ENCODE data around the gene TRPM1.
"Not testable (repeated sequence)": the region's sequence is repeated elsewhere in the genome, so short reads cannot be mapped to it uniquely, and the experiment has no call there.

TRPM1 gene

DNA sequence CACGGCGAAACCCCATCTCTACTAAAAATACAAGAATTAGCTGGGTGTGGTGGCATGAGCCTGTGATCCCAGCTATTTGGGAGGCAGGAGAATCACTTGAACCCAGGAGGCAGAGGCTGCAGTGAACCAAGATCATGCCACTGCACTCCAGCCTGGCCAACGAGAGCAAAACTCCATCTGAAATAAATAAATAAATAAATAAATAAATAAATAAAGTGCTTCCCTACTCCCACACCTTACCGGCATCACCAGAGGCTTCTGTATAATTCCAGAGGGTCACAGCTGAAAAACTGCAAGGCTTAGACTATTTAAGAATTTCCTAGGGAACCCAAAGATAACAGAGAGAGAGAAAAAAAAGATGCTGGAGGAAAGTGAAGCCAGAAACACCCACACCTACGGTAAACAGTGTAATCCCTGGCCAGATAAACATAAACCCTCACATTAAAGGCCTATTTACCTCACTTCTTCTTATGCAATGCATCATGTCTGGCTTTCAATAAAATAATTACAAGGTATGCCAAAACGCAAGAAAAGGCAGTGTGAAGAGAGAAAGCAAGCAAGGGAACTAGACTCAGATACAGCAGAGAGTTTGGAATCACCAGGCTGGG lies 15.0 kb upstream of the TRPM1 start:
- no peak for DNase-seq (ENCODE audit: low spot score)

DNA sequence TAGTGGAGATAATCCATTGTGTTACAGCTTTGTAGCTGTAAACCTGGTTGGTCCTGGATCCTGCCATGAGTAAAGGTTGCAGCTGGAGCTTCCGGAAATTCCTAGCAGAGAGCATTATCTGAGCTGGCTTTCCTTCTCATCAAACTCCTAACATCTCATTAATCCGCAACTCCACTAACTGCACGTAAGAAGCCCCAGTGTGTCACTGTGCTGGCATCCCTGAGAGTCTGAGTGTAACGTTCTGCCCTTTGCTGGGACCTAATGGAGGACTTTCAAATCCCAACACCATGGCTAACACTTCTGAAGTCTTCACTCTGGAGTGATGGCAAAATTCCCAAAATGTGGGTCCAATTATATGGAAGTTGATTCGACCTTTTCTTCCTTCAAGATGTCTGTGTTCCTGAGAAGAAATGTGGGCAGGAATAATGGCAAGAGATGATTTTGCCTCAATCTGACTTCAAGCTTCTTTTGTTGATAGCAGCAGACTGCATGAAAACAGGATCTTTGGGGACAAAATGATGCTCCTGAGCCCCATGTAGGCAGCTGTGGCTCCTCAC lies 9.6 kb upstream of the TRPM1 start:
- no peak for DNase-seq (ENCODE audit: low spot score)

DNA sequence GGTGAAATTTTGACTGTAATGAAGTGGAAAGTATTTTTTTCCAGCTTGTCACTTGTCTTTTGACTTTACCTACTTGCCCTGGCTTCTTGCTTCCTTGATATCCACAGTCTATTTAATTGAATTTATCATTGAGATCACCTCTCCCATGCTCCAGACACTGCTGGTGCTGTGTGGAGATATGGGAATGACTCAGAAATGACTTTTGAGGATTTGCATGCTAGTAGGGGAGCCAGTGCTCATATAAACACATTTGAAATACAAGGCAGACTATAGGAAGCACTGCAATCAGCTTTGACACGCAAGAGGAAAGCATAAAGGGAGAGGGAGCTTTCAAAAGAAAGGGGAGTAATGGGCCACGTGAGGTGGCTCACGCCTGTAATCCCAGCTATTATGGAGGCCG lies 7.3 kb upstream of the TRPM1 start:
- no peak for DNase-seq (ENCODE audit: low spot score)

DNA sequence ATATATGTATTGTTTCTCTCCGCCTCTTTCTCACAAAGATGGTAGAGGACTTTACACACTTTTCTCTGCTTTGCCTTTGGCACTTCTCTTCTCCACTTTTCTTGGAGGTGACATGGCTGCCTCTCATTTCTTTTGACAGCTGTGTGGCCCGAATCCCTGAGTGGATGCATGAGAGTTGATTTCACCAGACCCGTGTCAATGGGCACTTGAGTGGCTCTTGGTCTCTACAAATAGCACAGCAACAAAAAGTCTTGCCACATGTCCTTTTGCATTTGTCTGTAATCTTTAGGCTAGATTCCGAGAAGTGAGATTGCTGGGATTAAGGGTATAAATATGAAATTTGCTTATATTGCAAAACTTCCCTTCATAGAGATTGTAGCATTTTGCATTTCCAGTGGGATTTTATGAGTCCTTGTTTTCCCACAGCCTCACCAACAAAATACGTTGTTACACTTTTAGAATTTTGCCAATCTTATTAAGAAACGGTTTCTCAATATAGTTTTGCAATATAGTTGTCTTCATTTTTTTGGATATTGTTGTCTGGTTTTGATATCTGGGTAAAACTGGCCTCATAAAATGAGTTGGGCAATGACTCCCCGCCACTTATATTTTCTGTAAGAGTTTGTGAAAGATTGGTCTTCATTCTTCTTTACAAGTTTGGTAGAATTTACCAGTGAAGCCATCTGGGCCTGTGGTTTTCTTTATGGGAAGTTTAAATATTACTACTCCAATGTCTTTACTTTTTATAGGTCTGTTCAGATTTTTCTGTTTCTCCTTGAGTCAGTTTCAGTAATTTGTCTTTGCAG lies 5.2 kb upstream of the TRPM1 start:
- no peak for DNase-seq (ENCODE audit: low spot score)

DNA sequence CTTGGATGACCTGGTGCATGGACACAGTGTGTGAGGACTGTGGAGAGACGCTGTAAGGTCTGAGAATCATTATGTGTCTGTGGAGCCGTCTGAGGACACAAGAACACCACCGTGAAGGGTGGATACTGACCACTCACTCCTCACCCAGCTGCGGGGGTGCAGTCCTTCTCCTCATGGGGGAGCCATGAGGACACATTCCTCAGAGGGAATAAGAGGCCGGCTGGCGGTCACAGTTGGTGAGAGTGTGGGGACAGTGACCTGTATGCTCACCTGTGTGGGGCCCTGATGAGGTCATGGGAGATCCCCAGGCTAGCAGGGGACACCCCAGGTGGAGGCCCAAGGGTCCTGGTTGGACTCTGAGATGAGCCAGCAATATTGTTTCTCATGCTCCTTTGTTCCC lies 2.5 kb upstream of the TRPM1 start:
- DNase-seq (ENCODE audit: low spot score), result no peak

DNA sequence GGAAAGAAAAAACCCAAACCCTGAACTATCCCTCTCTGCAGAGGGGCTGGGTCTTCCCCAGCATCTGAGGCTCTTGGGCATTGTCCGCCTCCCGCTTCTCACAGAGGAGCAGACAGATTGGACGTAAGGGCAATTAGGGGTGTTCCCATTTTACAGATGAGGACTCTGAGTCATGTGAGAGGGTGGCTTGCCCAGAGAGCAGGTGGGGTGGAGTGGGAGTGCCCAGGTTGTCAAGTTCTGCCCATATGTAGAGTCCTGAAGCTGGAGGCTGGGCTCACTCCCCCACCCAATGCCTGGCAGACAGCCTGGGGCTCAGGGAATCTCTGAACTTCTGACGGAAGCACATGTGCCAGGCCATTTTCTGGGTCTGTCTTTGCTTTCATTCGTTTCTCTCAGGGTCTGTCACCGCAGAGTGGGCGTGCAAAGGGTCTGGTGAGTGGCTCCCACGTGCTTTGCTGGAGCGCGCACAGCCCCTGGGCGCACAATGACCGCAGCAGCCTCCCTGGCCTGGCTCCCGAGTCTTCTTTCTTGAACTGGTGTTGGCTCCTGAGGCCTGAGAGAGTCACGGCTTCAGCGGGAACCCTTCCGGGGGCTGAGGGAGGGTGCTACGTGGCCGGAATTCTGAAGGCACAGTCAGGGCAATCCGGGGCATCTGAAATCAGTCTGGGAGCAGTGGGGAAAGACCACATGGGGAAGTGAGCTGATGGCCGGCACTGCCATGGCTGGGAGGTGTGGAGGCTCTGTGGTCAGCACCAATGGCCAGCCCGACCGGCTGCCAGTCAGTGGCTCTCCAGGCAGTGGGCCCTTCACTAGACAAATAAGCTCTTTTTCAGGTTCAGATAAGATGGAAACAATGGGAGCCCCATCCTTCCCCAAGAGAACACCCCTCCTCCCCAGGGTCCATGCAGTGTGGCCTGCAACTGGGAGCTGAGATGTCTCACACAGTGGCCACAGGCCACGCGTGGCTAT lies 1.1 kb upstream of the TRPM1 start:
- DNase-seq (ENCODE audit: low spot score), result no peak

DNA sequence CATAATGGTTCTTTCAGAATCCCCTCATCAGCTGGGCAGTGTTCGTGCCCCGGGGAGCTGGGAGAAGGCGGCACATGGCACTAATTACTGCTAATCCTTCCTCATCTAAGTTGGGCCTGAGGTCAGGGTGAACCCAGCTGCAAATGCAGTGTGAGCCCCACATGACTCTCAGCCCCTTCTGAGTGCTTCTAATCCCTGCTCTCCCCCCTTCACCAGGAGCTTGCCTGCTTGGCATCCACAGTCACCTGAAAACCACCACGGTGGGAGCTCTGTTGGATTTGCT lies 455 bp upstream of the TRPM1 start:
- no peak for DNase-seq (ENCODE audit: low spot score)

DNA sequence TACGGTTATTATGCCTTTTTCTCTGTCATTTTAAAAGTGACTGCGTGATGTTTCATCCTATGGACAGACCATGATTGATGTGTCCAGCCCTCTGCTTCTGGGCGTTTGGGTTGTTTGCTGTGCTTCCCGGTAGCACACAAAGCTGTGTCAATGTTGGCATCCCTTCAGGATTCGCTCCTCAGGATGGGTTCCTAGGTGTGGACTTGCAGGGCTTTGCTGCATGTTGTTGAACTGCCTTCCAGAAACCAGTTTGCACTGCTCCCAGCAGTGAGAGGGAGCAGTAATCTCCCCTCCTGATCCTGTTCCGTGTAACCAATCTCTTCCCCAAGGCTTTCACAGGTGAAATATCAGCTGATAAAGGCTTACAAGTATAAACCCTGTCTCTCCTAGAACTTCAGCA lies 787 bp downstream of the TRPM1 start:
- DNase-seq (ENCODE audit: low spot score), result no peak

DNA sequence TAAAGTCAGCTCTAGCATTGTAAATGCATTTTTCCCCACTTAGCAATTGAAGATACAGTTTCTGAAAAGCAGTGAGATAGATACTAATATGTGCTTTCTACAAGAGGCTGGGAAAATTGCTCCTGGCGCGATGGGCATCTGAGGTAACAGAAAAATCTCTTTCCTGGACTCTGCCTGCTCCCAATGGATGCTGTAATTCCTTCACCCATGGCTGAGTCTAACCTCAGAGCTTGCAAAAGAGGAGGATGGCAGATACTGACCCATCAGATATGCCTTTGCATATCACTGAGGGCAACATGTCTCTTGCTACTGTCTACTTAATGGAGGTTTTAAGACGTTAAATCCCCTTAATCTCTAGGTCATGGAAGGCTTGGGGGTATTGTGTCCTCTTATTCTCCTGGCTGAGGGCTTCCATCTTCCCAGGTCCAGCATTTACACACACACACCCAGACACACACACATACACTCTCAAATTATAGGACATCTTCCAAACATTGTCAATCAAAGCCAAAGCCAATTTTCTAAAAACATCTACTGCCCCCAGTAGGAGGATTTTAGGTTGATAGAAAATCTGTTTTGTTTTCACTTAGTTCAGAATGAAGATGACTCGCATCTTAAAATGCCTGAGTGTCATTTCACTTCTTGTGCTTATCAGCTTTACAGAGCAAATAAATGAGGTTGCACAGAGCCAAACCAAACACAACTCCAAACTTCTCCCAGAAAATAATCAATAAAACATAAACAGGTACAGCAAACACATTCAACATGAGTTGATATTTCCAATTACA lies 2.4 kb downstream of the TRPM1 start:
- no peak for DNase-seq (ENCODE audit: low spot score)

DNA sequence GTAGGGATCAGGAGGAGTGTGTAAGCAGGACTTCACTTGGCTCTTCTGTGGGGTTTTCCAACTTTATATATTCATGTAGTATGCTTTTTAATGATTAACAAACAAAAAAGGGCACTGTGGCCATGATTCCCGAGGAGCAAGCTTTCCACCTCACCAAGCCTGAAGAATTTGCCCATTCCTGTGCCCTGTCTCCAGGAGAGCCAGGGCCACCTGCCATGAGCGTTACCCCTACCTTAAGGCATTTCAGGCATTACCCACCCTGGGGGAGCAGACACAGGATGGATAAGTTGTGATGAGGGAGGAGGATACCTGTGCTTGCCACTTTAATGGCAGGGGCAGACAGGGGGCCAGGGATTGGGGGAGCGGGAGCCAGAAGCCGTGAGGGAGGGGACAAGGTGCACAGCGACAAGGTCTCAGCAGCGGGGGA lies 3.0 kb downstream of the TRPM1 start:
- no peak for DNase-seq (ENCODE audit: low spot score)

DNA sequence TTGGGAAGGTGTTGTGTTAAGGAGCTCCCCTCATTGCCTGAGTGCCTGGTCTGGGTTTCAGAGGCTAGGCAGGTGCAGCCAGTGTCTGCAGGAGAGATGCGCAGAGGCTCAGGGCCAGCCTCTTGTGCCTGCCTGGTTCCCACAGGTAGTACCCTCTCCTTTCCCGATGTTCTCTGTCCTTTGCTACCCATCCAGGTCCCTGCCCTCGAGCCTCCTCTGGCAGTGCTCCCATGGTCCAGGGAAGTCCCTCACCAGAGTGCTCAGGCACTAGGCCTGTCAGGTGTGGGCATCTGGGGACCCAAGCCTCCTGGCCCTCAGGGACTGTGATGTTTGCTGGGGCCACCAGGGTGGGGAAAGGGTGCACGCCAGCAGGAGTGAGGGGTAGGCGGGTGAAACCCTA lies 5.0 kb downstream of the TRPM1 start:
- no peak for DNase-seq (ENCODE audit: low spot score)

DNA sequence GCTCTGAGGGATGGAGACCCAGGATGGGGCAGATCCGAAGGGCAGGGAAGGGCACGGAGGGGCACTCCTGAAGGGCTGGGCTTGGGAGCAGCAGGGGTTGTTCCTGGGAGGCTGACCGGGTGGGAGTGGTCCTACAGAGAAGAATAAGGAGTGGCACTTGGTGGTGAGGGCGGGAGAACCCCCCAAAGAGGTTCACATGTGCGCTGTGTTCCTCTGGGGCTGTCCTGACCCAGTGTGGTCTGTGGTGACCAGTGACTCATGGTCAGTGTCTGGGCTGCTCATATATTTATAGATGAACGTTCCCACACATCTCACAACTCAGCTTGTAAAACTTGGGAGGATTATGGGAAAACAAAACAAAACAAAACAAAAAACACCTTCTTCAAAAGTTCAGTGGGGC lies 10.0 kb downstream of the TRPM1 start:
- DNase-seq (ENCODE audit: low spot score), result peak; percentile 58

DNA sequence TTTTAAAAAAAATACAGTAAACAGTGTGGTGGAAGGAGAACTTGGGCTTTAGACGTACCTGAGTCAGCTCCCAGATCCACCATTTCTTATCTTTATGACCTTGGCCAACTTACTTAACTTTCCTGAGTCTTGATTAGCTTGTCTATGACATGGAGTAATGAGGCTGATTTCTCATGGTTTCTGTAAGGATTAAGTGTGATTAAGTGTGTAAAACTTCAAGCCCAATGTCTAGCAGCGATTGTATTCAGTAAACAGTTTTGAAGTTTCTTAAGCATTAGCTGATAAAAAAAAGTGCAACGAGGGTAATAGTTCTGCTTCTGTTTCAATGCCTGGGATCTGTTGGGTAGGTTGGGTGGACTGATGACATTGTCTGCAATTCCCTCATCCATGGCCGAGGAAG lies 10.8 kb downstream of the TRPM1 start:
- no peak for DNase-seq (ENCODE audit: low spot score)

DNA sequence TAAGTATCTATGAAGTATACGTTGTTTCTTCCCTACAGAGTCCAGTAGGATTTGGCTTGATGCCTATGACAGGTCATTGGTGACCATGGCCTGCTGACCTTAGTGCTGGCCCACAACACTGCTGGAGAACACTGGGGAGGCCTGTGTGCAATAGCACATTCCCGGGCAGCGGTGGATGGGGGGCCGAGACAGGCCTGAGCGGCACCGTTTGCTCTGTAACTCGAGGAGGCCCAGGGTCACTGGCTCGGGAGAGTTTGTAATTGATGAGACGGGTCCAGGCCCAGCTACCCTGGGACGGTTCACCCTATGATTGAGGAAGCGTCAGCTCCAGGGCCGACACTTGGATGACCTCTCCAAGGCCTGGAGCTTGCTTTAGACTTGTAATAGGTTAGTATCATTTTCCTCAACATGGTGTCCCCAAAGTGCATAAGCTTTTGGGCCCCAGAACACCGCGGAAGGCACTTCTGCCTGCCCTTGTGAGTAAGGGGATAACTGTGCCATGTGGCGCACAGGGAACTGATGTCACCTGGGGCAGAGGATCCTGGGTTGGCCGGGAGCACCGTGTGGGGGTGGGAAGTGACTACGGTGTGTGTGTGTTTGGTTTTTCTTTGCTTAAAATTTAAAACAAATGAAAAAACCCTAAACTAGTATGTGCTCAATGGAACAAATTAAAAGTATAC lies 12.0 kb downstream of the TRPM1 start:
- no peak for DNase-seq (ENCODE audit: low spot score)

DNA sequence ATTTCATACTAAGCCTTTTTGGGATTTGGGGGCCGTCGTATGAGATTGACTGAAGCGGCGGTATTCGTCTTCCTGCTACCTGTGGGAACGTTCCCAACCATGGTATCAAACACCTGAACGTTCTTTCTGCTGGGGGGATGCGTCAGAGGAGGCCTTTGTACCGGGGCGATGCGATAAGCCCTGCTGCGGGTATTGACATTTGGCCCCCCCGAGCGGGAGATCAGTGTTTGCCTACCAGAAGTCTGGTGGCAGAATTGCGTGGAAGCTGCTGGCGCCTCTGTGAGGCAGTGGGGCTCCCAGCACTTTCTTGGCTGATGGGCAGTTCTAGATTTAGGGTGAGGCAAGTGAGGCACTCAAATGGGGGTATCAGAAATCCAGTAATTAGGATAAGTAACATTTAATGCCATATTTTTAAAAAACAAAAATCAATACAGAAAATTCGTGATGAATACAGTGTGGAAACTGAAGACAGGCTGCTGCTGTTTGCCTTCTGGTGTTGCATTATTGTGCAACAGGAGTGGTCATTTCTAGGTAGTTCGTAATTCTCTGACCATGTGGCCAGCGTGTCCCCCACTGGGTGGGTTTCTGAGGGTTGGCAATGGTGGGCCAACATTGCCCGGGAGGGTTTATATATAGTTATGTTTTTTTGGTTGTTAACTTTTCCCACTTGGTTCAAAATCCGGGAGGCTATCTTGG lies 12.7 kb downstream of the TRPM1 start:
- DNase-seq (ENCODE audit: low spot score), result no peak

DNA sequence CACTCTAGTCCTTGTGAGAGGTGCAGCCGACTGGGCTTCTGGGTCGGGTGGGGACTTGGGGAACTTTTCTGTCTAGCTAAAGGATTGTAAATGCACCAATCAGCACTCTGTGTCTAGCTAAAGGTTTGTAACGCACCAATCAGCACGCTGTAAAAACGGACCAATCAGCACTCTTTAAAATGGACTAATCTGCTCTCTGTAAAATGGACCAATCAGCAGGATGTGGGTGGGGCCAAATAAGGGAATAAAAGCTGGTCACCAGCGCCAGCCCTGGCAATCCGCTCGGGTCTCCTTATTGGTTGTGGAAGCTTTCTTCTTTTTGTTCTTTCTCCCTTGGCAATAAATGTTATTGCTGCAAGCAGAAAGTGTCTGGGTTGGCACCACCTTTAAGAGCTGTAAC lies 13.5 kb downstream of the TRPM1 start:
- DNase-seq (ENCODE audit: low spot score), result not testable (repeated sequence)

DNA sequence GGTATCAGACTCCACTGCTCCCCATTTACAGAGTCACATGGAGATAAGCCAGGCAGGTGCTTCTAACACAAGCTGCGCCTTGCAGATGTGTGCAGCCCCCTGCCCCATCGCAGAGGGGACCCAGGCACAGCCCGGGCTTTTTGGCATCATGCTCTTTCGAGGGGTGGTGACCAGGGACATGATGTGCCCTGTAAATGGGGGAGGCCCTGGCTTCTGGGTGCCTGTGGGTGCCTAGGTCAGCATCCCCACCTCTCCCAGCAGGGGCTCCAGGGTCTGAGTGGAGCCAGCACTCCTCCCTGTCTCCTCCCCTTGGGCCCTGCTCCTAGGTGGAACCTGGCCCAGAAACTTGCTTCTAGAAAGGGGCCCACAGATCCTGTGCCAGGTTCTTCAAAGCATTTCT lies 15.2 kb downstream of the TRPM1 start:
- no peak for DNase-seq (ENCODE audit: low spot score)

DNA sequence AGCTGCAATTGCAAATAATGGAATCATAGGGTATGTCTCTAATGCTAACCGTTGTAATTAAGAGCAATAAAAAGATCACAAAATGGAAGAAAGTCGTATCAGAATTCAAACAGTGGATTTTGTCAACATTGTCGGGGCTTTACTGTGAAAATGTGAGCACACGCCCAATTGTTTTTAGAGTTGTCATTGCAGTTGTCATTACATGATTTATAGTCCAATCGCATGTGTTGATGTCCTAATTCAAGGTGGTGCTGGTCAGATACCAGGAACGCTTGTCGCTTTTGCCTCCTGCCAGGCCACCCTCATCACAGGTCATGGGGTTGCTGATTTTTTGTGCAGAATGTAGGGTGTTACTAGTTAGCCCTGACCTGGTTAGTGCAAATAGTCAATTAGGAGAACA lies 16.2 kb downstream of the TRPM1 start:
- no peak for DNase-seq (ENCODE audit: low spot score)

DNA sequence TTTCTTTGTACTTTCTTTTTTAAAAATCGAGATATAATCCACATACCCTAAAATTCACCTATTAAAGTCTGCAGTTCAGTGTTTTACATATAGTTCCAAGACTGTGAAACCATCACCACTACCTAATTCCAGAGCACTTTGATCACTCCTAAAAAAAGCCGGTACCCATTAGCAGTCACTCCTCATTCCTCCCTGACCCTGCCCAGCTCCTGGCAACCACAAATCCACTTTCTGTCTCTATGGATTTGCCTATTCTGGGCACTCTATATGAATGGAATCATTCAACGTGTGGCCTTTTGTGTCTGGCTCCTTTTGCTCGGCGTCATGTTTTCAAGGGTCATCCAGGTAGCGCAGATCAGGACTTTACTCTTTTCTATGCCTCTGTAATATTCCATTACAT lies 17.3 kb downstream of the TRPM1 start:
- DNase-seq (ENCODE audit: low spot score), result no peak

DNA sequence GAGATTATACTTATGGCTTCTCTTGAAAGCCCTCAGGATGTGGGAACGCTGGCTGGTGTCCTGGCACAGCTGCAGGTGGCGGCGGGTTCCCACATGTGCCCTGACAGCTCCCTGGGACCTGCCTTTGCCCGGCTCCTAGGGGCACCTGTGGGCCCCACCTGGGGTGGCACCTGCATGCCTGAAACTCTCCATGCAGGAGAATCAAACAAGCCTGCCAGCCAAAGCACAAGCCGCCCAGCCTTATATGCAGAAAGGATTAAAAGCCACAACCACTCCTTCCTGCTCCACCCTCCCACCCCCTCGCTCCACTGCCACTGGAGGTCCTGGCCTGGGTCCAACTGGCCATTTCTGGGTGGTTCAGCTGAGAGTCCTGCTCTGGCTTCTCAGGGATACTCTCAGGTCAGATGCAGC lies 18.1 kb downstream of the TRPM1 start:
- DNase-seq (ENCODE audit: low spot score), result no peak

Data from GM03348 (cell line).